ENCODE measurements around the gene IQUB. TPM values are rescaled to one million over a fixed set of nuclear protein-coding genes. Genes with fewer than 3 reads are reported as not detected.
"Not testable (repeated sequence)": the region's sequence is repeated elsewhere in the genome, so short reads cannot be mapped to it uniquely, and the experiment has no call there.

Gene IQUB
- total RNA-seq, 1 donor from 2014 or later: 0.98 TPM

DNA sequence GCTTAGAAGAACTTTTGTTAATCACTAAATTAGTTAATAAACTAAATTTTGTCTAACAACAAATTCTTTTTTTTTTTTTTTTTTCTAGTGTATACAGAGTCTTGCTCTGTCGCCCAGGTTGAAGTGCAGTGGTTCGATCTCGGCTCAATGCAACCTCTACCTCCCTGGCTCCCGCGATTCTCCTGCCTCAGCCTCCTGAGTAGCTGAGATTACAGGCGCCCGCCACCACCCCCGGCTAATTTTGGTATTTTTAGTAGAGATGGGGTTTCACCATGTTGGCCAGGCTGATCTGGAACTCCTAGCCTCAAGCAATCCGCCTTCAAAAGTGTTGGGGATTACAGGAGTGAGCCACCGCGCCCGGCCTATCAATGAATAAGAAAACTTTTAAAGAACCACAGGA, 1.1 kb upstream of the IQUB start:
- DNase-seq: no peak
- Mint-ChIP-seq H3K36me3 (ENCODE audit: unreplicated experiment) (no peaks in the 10 kb centered on the region), H3K4me1 (ENCODE audit: low read depth, unreplicated experiment) (peaks cover 9% of the 10 kb centered on the region), H3K4me3 (ENCODE audit: unreplicated experiment) (no peak overlapping the region), H3K9me3 (ENCODE audit: unreplicated experiment) (no peaks in the 10 kb centered on the region), H3K27ac (ENCODE audit: unreplicated experiment) (no peak overlapping the region), H3K27me3 (ENCODE audit: unreplicated experiment) (peaks cover 1% of the 10 kb centered on the region)
- TF ChIP-seq, protein P1, sequence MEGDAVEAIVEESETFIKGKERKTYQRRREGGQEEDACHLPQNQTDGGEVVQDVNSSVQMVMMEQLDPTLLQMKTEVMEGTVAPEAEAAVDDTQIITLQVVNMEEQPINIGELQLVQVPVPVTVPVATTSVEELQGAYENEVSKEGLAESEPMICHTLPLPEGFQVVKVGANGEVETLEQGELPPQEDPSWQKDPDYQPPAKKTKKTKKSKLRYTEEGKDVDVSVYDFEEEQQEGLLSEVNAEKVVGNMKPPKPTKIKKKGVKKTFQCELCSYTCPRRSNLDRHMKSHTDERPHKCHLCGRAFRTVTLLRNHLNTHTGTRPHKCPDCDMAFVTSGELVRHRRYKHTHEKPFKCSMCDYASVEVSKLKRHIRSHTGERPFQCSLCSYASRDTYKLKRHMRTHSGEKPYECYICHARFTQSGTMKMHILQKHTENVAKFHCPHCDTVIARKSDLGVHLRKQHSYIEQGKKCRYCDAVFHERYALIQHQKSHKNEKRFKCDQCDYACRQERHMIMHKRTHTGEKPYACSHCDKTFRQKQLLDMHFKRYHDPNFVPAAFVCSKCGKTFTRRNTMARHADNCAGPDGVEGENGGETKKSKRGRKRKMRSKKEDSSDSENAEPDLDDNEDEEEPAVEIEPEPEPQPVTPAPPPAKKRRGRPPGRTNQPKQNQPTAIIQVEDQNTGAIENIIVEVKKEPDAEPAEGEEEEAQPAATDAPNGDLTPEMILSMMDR (IDR thresholded peaks at IDR 0.05; ENCODE audit: partially characterized antibody, unreplicated experiment): no peak

DNA sequence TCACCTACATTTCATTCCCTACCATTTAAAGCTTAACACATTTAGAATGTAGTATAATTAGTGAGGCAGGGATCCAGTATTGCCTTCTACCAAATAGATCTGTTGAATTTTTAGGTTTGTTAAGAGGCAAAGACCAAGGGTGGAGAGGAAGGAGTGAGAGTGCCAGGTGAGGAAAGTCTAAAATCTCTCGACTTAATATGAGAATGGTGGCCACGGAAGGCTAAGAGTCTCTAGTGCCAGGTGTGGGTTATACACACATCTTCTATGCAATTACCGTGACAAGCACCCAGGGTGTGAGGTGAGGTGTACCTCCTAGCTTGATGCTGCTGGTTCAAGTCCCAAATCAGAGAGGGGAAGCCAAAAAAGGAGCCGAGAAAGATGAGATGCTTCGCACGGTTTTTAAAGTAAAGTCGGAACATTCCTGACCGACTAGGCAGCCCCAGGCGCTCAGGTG, 439 bp downstream of the IQUB start:
- TF ChIP-seq, protein P1 (IDR thresholded peaks at IDR 0.05; ENCODE audit: partially characterized antibody, unreplicated experiment): no peak
- Mint-ChIP-seq H3K9me3 (ENCODE audit: unreplicated experiment) (no peaks in the 10 kb centered on the region), H3K36me3 (ENCODE audit: unreplicated experiment) (no peaks in the 10 kb centered on the region), H3K4me3 (ENCODE audit: unreplicated experiment) (peak overlapping the region; percentile 84), H3K4me1 (ENCODE audit: low read depth, unreplicated experiment) (peaks cover 9% of the 10 kb centered on the region), H3K27ac (ENCODE audit: unreplicated experiment) (no peak overlapping the region), H3K27me3 (ENCODE audit: unreplicated experiment) (peaks cover 1% of the 10 kb centered on the region)
- DNase-seq: no peak

DNA sequence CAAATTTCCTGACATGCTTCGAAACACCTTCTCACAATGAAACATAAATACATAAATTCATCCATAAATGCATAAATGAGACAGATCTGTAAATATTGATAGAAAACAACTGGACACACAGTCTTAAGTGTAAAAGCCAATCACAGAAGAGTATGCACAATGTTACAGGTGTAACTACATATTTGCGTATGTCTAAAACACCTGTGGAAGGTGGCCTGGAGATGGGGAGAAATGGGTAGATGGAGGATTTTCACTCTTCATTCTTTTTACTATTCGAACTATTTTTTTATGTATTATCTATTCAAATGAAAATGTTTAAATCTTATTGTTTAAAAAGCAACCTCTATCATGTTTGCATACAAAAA, 860 bp downstream of the IQUB start:
- no peak overlapping the region for H3K27ac Mint-ChIP-seq (ENCODE audit: unreplicated experiment)
- no peak for DNase-seq
- peak overlapping the region; percentile 66 for H3K4me3 Mint-ChIP-seq (ENCODE audit: unreplicated experiment)
- TF ChIP-seq, protein P1 (IDR thresholded peaks at IDR 0.05; ENCODE audit: partially characterized antibody, unreplicated experiment): no peak
- H3K9me3 Mint-ChIP-seq (ENCODE audit: unreplicated experiment): no peaks in the 10 kb centered on the region
- peaks cover 9% of the 10 kb centered on the region for H3K4me1 Mint-ChIP-seq (ENCODE audit: low read depth, unreplicated experiment)
- peaks cover 1% of the 10 kb centered on the region for H3K27me3 Mint-ChIP-seq (ENCODE audit: unreplicated experiment)
- no peaks in the 10 kb centered on the region for H3K36me3 Mint-ChIP-seq (ENCODE audit: unreplicated experiment)

DNA sequence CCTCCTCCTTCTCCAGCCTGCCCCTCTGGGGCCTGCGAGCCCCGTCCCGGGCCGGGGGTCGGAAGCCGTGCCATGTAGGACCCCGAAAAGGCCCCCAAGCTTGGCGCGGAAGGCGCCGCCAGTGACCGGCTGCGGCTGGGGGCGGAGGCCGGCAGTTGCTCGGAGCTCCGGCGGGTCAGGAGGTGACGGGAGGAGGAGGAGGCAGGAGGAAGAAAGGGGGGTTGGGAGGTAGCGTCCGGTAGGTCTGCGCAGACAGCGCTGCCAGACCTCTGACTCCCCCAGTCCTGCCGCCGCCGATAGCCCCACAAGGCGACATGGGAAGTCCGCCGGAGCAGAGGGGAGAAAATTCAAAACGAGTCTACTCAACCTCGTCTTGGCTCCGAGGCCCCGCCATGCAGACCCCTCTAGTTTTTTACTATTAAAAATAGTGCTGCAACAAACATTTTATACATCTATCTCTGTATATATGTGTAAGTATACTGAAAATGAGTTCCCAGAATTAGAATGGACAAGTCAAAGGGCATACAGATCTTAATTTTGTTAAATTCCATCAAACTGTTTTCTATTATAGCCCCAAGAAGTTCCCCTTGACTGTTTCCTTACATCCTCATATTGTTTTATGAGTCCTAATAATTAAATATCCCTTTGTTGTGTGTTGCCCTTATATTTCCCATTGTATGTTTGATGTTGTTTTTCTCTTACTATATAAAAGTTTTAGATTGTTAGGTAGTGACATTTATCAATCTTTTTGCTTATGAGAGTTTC, 1.4 kb downstream of the IQUB start:
- not testable (repeated sequence) for H3K27me3 Mint-ChIP-seq (ENCODE audit: unreplicated experiment); H3K4me1 Mint-ChIP-seq (ENCODE audit: low read depth, unreplicated experiment); H3K27ac Mint-ChIP-seq (ENCODE audit: unreplicated experiment); H3K36me3 Mint-ChIP-seq (ENCODE audit: unreplicated experiment); DNase-seq; H3K9me3 Mint-ChIP-seq (ENCODE audit: unreplicated experiment)
- peak overlapping the region; percentile 66 for H3K4me3 Mint-ChIP-seq (ENCODE audit: unreplicated experiment)

DNA sequence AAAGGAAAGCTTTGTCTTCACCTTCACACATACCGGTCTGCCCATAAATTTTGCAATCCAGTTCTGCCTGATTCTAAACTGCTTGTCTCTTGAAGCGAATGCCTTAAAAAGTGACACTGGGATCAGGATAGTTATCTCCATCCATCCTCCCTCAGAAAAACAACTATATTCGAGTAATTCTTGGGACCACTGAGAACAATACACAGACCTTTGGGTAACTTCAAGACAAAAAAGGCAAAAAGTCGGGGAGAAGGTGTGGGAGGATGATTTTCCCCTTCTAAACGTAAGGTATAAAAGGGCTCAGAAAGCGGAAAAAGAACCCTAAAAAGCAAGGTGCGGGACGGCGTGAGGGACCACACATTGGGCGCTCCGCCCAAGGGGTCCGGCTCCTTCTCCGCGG, 2.1 kb downstream of the IQUB start:
- H3K9me3 Mint-ChIP-seq (ENCODE audit: unreplicated experiment); H3K36me3 Mint-ChIP-seq (ENCODE audit: unreplicated experiment); H3K27ac Mint-ChIP-seq (ENCODE audit: unreplicated experiment); DNase-seq; H3K27me3 Mint-ChIP-seq (ENCODE audit: unreplicated experiment); H3K4me1 Mint-ChIP-seq (ENCODE audit: low read depth, unreplicated experiment): not testable (repeated sequence)
- H3K4me3 Mint-ChIP-seq (ENCODE audit: unreplicated experiment): peak overlapping the region; percentile 92

DNA sequence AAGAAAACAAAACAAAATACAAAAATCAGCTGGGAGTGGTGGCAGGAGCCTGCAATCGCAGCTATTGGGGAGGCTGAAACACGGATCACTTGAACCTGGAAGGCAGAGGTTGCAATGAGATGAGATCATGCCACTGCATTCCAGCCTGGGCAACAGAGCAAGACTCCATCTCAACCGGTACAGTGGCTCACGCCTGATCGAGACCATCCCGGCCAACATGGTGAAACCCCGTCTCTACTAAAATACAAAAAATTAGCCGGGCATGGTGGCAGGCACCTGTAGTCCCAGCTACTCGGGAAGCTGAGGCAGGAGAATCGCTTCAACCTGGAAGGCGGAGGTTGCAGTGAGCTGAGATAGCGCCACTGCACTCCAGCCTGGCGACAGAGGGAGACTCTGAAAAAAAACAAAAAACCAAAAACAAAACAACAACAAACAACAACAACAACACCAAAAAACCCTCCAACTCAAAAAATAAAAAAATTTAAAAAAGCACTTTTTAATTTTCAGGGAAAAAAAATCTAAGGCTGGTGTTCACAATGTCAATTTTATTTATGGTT, 4.3 kb downstream of the IQUB start:
- not testable (repeated sequence) for DNase-seq; H3K9me3 Mint-ChIP-seq (ENCODE audit: unreplicated experiment); H3K27ac Mint-ChIP-seq (ENCODE audit: unreplicated experiment); H3K36me3 Mint-ChIP-seq (ENCODE audit: unreplicated experiment); H3K4me1 Mint-ChIP-seq (ENCODE audit: low read depth, unreplicated experiment); H3K27me3 Mint-ChIP-seq (ENCODE audit: unreplicated experiment); H3K4me3 Mint-ChIP-seq (ENCODE audit: unreplicated experiment)
